Mammary epithelial cell (primary cell): ENCODE results near the gene KIF1A.

Source experiments
- CTCF ChIP-seq, 2 donors: IDR thresholded peaks in 1 of 2; conservative IDR thresholded peaks in 1 of 2; 2 replicates each; pipeline ENCODE4 v1.5.1; 2011 to 2012; ENCODE audit warnings: inconsistent platforms in 2 of 2, low read length in 2 of 2, mild to moderate bottlenecking in 2 of 2, control low read depth in 1 of 2, low read depth in 1 of 2; ENCODE audit not compliant: insufficient read depth in 1 of 2; ENCODE audit errors: extremely low read depth in 1 of 2
- EZH2 ChIP-seq: IDR thresholded peaks from 2 replicates; pipeline ENCODE4 v1.6.1; 2012; ENCODE audit warnings: low read length, inconsistent platforms, borderline replicate concordance

GRCh38 chr2:240782221-240782885, 37.7 kb downstream of the KIF1A start:
- TF ChIP-seq CTCF (conservative IDR thresholded peaks at IDR 0.05 in 1 of 2, IDR thresholded peaks at IDR 0.05 in 1 of 2; ENCODE audit: extremely low read depth in 1 of 2, insufficient read depth in 1 of 2, low read depth in 1 of 2, low read length in 2 of 2) (no peak), EZH2 (no peak)
